ENCODE results near the gene PTBP3. TPM values are rescaled to one million over a fixed set of nuclear protein-coding genes. Genes with fewer than 3 reads are reported as not detected.
A peak's percentile ranks its signal among the peaks of the same experiment; 100 is the strongest.
"Not testable (repeated sequence)": the region's sequence is repeated elsewhere in the genome, so short reads cannot be mapped to it uniquely, and the experiment has no call there.

Gene PTBP3
- total RNA-seq, 1 donor from 2014 or later, result 19.3 TPM

- Histone ChIP-seq H3K4me1 (ENCODE audit: control insufficient read depth in 3 of 3, insufficient read depth in 3 of 3, low read length in 3 of 3) (peaks cover 7 to 22% (median 19%) of the 10 kb centered on the region in 3 donors), H3K4me3 (ENCODE audit: low read length in 3 of 3) (peak overlapping the region in 1 of 3 donors; percentile 97), H3K27ac (ENCODE audit: low read depth, low read length) (no peak overlapping the region), H3K9me3 (ENCODE audit: control insufficient read depth in 3 of 3, low read length in 3 of 3) (no peaks in the 10 kb centered on the region), H3K9ac (ENCODE audit: low read depth in 1 of 3, low read length in 3 of 3) (peak overlapping the region in 1 of 3 donors; percentile 22), H3K36me3 (ENCODE audit: control insufficient read depth in 3 of 3, insufficient read depth in 3 of 3, low read length in 3 of 3) (no peaks in the 10 kb centered on the region), H3K27me3 (ENCODE audit: control insufficient read depth in 3 of 3, insufficient read depth in 3 of 3, low read length in 3 of 3) (no peaks in the 10 kb centered on the region)
Measured at GRCh38 chr9:112377087-112377486, 43.7 kb upstream of the PTBP3 start.

- Histone ChIP-seq H3K4me3 (ENCODE audit: low read length in 3 of 3) (no peak overlapping the region), H3K36me3 (ENCODE audit: control insufficient read depth in 3 of 3, insufficient read depth in 3 of 3, low read length in 3 of 3) (no peaks in the 10 kb centered on the region)
Measured at GRCh38 chr9:112375361-112375760, 41.9 kb upstream of the PTBP3 start.

GRCh38 chr9:112374232-112374631, 40.8 kb upstream of the PTBP3 start:
- not testable (repeated sequence) for H3K27ac ChIP-seq (ENCODE audit: low read depth, low read length); H3K36me3 ChIP-seq (ENCODE audit: control insufficient read depth in 3 of 3, insufficient read depth in 3 of 3, low read length in 3 of 3); H3K9ac ChIP-seq (ENCODE audit: low read depth in 1 of 3, low read length in 3 of 3); H3K9me3 ChIP-seq (ENCODE audit: control insufficient read depth in 3 of 3, low read length in 3 of 3); H3K4me3 ChIP-seq (ENCODE audit: low read length in 3 of 3); H3K27me3 ChIP-seq (ENCODE audit: control insufficient read depth in 3 of 3, insufficient read depth in 3 of 3, low read length in 3 of 3)
- H3K4me1 ChIP-seq (ENCODE audit: control insufficient read depth in 3 of 3, insufficient read depth in 3 of 3, low read length in 3 of 3), result peaks cover 0 to 16% (median 15%) of the 10 kb centered on the region in 3 donors

More at GRCh38 chr9:112375361-112375760, 41.9 kb upstream of the PTBP3 start:
- Histone ChIP-seq H3K27ac (ENCODE audit: low read depth, low read length) (no peak overlapping the region), H3K9ac (ENCODE audit: low read depth in 1 of 3, low read length in 3 of 3) (no peak overlapping the region), H3K9me3 (ENCODE audit: control insufficient read depth in 3 of 3, low read length in 3 of 3) (no peaks in the 10 kb centered on the region), H3K27me3 (ENCODE audit: control insufficient read depth in 3 of 3, insufficient read depth in 3 of 3, low read length in 3 of 3) (no peaks in the 10 kb centered on the region), H3K4me1 (ENCODE audit: control insufficient read depth in 3 of 3, insufficient read depth in 3 of 3, low read length in 3 of 3) (peaks cover 0 to 16% (median 15%) of the 10 kb centered on the region in 3 donors)

GRCh38 chr9:112373666-112374065, 40.2 kb upstream of the PTBP3 start:
- not testable (repeated sequence) for H3K9ac ChIP-seq (ENCODE audit: low read depth in 1 of 3, low read length in 3 of 3); H3K36me3 ChIP-seq (ENCODE audit: control insufficient read depth in 3 of 3, insufficient read depth in 3 of 3, low read length in 3 of 3); H3K27ac ChIP-seq (ENCODE audit: low read depth, low read length); H3K27me3 ChIP-seq (ENCODE audit: control insufficient read depth in 3 of 3, insufficient read depth in 3 of 3, low read length in 3 of 3); H3K4me3 ChIP-seq (ENCODE audit: low read length in 3 of 3); H3K9me3 ChIP-seq (ENCODE audit: control insufficient read depth in 3 of 3, low read length in 3 of 3)
- peaks cover 0 to 15% (median 15%) of the 10 kb centered on the region in 3 donors for H3K4me1 ChIP-seq (ENCODE audit: control insufficient read depth in 3 of 3, insufficient read depth in 3 of 3, low read length in 3 of 3)

GRCh38 chr9:112371060-112371459, 37.6 kb upstream of the PTBP3 start:
- H3K9me3 ChIP-seq (ENCODE audit: control insufficient read depth in 3 of 3, low read length in 3 of 3), result no peaks in the 10 kb centered on the region
- no peak overlapping the region for H3K9ac ChIP-seq (ENCODE audit: low read depth in 1 of 3, low read length in 3 of 3)
- H3K4me1 ChIP-seq (ENCODE audit: control insufficient read depth in 3 of 3, insufficient read depth in 3 of 3, low read length in 3 of 3), result no peaks in the 10 kb centered on the region
- no peak overlapping the region for H3K4me3 ChIP-seq (ENCODE audit: low read length in 3 of 3)
- H3K27ac ChIP-seq (ENCODE audit: low read depth, low read length), result no peak overlapping the region
- H3K27me3 ChIP-seq (ENCODE audit: control insufficient read depth in 3 of 3, insufficient read depth in 3 of 3, low read length in 3 of 3), result no peaks in the 10 kb centered on the region
- no peaks in the 10 kb centered on the region for H3K36me3 ChIP-seq (ENCODE audit: control insufficient read depth in 3 of 3, insufficient read depth in 3 of 3, low read length in 3 of 3)

GRCh38 chr9:112369817-112370216, 36.4 kb upstream of the PTBP3 start:
- no peaks in the 10 kb centered on the region for H3K27me3 ChIP-seq (ENCODE audit: control insufficient read depth in 3 of 3, insufficient read depth in 3 of 3, low read length in 3 of 3)
- H3K36me3 ChIP-seq (ENCODE audit: control insufficient read depth in 3 of 3, insufficient read depth in 3 of 3, low read length in 3 of 3), result no peaks in the 10 kb centered on the region
- no peak overlapping the region for H3K4me3 ChIP-seq (ENCODE audit: low read length in 3 of 3)
- no peak overlapping the region for H3K9ac ChIP-seq (ENCODE audit: low read depth in 1 of 3, low read length in 3 of 3)
- H3K4me1 ChIP-seq (ENCODE audit: control insufficient read depth in 3 of 3, insufficient read depth in 3 of 3, low read length in 3 of 3), result no peaks in the 10 kb centered on the region
- no peak overlapping the region for H3K27ac ChIP-seq (ENCODE audit: low read depth, low read length)
- H3K9me3 ChIP-seq (ENCODE audit: control insufficient read depth in 3 of 3, low read length in 3 of 3), result no peaks in the 10 kb centered on the region

GRCh38 chr9:112367465-112367864, 34.0 kb upstream of the PTBP3 start:
- Histone ChIP-seq H3K4me1 (ENCODE audit: control insufficient read depth in 3 of 3, insufficient read depth in 3 of 3, low read length in 3 of 3) (no peaks in the 10 kb centered on the region), H3K4me3 (ENCODE audit: low read length in 3 of 3) (no peak overlapping the region), H3K27me3 (ENCODE audit: control insufficient read depth in 3 of 3, insufficient read depth in 3 of 3, low read length in 3 of 3) (no peaks in the 10 kb centered on the region), H3K9me3 (ENCODE audit: control insufficient read depth in 3 of 3, low read length in 3 of 3) (no peaks in the 10 kb centered on the region), H3K36me3 (ENCODE audit: control insufficient read depth in 3 of 3, insufficient read depth in 3 of 3, low read length in 3 of 3) (no peaks in the 10 kb centered on the region), H3K27ac (ENCODE audit: low read depth, low read length) (no peak overlapping the region), H3K9ac (ENCODE audit: low read depth in 1 of 3, low read length in 3 of 3) (no peak overlapping the region)

- no peaks in the 10 kb centered on the region for H3K36me3 ChIP-seq (ENCODE audit: control insufficient read depth in 3 of 3, insufficient read depth in 3 of 3, low read length in 3 of 3)
- no peaks in the 10 kb centered on the region for H3K4me1 ChIP-seq (ENCODE audit: control insufficient read depth in 3 of 3, insufficient read depth in 3 of 3, low read length in 3 of 3)
- H3K27me3 ChIP-seq (ENCODE audit: control insufficient read depth in 3 of 3, insufficient read depth in 3 of 3, low read length in 3 of 3), result no peaks in the 10 kb centered on the region
- no peak overlapping the region for H3K27ac ChIP-seq (ENCODE audit: low read depth, low read length)
- H3K9ac ChIP-seq (ENCODE audit: low read depth in 1 of 3, low read length in 3 of 3), result no peak overlapping the region
- H3K4me3 ChIP-seq (ENCODE audit: low read length in 3 of 3), result no peak overlapping the region
- H3K9me3 ChIP-seq (ENCODE audit: control insufficient read depth in 3 of 3, low read length in 3 of 3), result no peaks in the 10 kb centered on the region
Measured at GRCh38 chr9:112366591-112366990, 33.2 kb upstream of the PTBP3 start.

- H3K9me3 ChIP-seq (ENCODE audit: control insufficient read depth in 3 of 3, low read length in 3 of 3); H3K36me3 ChIP-seq (ENCODE audit: control insufficient read depth in 3 of 3, insufficient read depth in 3 of 3, low read length in 3 of 3); H3K4me3 ChIP-seq (ENCODE audit: low read length in 3 of 3); H3K27me3 ChIP-seq (ENCODE audit: control insufficient read depth in 3 of 3, insufficient read depth in 3 of 3, low read length in 3 of 3); H3K9ac ChIP-seq (ENCODE audit: low read depth in 1 of 3, low read length in 3 of 3); H3K27ac ChIP-seq (ENCODE audit: low read depth, low read length); H3K4me1 ChIP-seq (ENCODE audit: control insufficient read depth in 3 of 3, insufficient read depth in 3 of 3, low read length in 3 of 3): not testable (repeated sequence)
Measured at GRCh38 chr9:112365257-112365656, 31.8 kb upstream of the PTBP3 start.

GRCh38 chr9:112364761-112365160, 31.3 kb upstream of the PTBP3 start:
- Histone ChIP-seq H3K9me3 (ENCODE audit: control insufficient read depth in 3 of 3, low read length in 3 of 3) (no peaks in the 10 kb centered on the region), H3K27me3 (ENCODE audit: control insufficient read depth in 3 of 3, insufficient read depth in 3 of 3, low read length in 3 of 3) (no peaks in the 10 kb centered on the region), H3K4me1 (ENCODE audit: control insufficient read depth in 3 of 3, insufficient read depth in 3 of 3, low read length in 3 of 3) (no peaks in the 10 kb centered on the region), H3K36me3 (ENCODE audit: control insufficient read depth in 3 of 3, insufficient read depth in 3 of 3, low read length in 3 of 3) (no peaks in the 10 kb centered on the region), H3K9ac (ENCODE audit: low read depth in 1 of 3, low read length in 3 of 3) (no peak overlapping the region), H3K27ac (ENCODE audit: low read depth, low read length) (no peak overlapping the region), H3K4me3 (ENCODE audit: low read length in 3 of 3) (no peak overlapping the region)

GRCh38 chr9:112361601-112362000, 28.2 kb upstream of the PTBP3 start:
- Histone ChIP-seq H3K9ac (ENCODE audit: low read depth in 1 of 3, low read length in 3 of 3) (peak overlapping the region in 1 of 3 donors; percentile 51), H3K36me3 (ENCODE audit: control insufficient read depth in 3 of 3, insufficient read depth in 3 of 3, low read length in 3 of 3) (no peaks in the 10 kb centered on the region), H3K27ac (ENCODE audit: low read depth, low read length) (no peak overlapping the region), H3K4me3 (ENCODE audit: low read length in 3 of 3) (no peak overlapping the region), H3K4me1 (ENCODE audit: control insufficient read depth in 3 of 3, insufficient read depth in 3 of 3, low read length in 3 of 3) (no peaks in the 10 kb centered on the region), H3K27me3 (ENCODE audit: control insufficient read depth in 3 of 3, insufficient read depth in 3 of 3, low read length in 3 of 3) (no peaks in the 10 kb centered on the region), H3K9me3 (ENCODE audit: control insufficient read depth in 3 of 3, low read length in 3 of 3) (no peaks in the 10 kb centered on the region)
